KBM-7 (cell line): ENCODE data around the gene YLPM1.

Experiments used
- DNase-seq: peaks from one replicate; pipeline ENCODE4 v3.0.0-alpha.2; 2015
- in situ Hi-C: fragments of 300-500 bp; cut with MboI; formaldehyde crosslinking; loops from 2 replicates; pipeline ENCODE4 v1.14.3; 2020; ENCODE audit warnings: low sequenced_read_pairs, low pct_unique_long_range_greater_than_20kb, mixed read lengths

YLPM1 gene

DNA sequence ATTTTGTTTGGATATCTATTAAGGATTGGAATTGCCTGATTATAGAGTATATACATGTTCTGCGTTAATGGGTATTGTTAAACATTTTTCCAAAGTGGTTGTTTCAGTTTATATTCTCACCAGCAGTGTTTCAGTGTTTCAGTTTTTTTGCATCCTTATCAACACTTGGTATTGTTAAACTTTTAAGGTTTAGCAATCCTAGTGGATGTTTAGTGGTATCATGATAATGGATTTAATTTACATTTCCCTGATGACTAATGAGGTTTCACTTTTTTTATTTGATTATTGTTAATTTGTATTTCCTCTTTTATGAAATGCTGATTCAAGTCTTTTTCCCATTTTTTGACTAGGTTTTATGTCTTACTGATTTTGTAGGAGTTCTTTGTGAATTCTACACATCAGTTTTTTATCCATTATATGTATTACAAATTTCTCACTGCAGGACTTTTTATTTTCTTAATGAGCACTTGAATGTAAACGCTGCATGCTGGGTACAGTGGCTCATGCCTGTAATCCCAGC, 23.7 kb downstream of the YLPM1 start:
- in situ Hi-C loops = no loop called here

DNA sequence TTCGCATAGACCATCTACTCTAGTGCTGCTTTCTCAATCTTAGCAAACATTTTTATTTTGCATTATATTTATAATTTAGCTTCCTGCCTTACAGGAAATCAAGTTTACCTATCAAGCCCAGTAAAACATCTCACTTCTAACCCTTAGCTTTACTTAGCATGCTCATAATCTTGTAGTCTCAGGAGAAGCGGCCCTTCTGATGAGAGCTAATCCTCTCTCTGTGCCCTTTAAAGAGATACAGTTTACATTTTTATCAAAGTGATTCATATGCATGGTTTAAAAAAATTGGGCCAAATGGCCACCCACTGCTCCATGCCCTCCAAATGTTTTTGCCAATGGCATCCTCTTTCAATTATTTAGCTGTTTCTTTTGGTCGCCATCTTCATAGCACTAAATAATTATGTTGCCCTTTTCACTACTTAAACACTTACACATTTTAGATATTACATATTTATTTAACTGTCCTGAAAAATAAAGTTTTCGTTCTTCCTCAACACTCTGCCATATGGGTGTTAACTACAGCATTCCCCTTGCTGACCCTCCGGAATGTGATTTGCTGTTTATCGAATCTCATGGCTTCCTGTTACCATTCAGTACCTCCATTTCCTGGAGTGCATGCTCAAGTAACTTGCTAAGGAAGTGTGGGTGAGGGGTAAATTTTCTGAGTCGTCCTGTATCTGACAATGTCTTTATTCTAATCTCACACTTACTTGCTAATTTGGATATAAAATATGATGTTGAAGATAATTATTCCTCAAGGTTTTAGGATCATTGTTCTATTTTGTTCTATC, 29.3 kb downstream of the YLPM1 start:
- DNase-seq = peak; percentile 15
- in situ Hi-C loops = no loop called here

More for the DNA sequence above, 23.7 kb downstream of the YLPM1 start:
- DNase-seq = no peak

DNA sequence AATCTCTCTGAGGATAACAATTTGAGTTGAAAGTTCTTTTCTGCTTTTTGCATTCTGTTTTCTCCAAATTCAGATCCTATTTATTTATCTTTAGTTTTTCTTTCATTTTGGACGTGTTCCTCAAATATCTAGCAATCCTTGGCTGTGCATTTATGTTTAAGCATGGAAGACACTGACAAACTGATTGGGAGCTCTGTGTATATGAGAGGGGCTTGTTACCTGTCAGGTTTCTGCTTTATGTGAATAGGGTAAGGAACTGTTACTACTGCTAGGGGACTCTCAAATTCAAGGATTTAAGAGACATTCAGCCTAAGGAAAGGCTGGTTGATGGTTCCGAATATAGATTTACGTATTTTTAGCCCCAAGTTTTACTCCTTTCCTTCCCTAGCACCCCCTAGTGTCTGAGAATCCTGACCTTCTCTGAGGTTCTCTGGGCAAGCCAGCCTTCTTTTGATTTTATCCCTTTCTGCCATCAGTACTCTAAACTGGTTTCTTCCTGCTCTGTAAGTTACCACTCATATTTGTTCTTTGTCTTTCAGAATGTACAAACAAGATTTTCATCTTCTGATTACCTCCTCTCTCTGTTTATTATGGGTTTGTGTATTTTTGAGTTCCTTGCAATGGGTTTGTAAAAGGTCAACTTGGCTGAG, 30.5 kb downstream of the YLPM1 start:
- in situ Hi-C loops = no loop called here
- DNase-seq = peak; percentile 24

DNA sequence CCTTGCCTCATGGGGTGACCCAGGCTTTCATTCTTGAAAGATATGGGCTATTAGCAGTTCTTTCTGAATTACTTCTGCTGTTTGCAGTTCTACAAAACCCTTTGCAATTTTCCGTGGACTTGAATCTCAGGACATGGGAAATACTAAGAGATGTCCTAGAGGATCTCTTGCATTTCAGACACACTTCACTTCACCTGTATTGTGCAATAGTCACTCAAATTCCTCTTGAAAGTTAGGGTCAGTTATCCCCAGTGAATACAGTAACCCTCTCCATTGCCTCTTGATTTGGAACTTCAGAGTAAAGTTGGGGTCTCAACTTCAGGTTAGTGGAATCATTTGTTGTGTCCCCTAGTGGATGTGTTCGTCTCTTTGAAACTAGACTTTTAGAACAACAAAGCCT, 31.8 kb downstream of the YLPM1 start:
- no peak for DNase-seq
- in situ Hi-C loops = no loop called here

DNA sequence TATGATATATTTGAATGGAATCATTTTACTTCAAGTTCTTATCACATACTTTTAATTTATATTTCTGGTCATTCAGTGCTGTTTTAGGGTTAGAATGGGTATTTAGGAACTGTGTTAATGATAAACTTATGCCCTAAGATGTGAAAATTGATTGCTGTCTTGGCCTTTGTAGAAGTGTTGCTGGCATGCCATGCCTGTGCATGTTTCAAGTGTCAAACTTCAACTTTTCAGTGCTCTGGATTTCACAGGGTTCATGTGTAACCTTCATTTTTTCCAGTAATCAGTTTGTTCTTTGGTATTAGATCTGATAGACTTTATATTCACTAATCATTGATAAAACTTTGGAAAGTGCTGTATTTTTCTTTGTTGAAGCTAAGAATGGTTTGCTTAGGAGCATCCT, 36.6 kb downstream of the YLPM1 start:
- DNase-seq = no peak
- in situ Hi-C loops = no loop called here

DNA sequence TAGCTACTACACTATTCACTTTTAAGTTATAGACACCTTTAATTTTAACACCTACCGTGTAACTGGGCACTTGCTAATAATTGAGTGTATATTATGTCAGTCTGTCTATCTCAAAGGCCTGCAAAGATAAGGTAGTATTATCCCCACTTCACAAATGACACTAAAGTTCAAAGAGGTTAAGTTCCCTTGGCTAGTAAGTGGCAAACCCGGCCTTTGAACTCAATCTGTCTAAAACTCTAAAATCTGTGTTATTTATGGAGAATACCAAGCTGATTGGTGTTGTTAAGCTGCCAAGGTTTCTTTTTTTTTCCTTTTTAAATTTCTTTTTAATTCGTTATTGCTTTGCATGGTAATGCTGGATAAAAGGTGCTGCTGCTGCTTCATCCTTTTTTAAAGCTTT, 37.7 kb downstream of the YLPM1 start:
- in situ Hi-C loops = no loop called here
- DNase-seq = no peak

DNA sequence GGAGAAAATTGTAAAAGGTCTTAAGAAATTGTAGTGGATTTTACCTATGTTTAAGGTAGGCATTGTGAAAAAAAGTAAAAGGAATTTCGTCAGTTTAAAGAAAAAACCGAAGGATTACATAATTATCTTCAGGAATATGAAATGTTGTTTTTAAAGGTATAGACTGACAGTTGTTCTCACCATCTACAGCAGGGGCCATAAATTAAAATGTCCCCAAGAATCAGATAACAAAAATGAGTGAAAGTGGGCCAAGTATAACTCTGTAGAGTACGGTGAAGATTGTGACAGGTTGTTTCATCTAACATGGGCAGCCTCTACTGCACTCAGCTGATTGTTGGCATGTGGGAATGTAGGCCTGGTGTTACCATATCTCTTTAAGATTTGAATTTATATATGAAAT, 38.3 kb downstream of the YLPM1 start:
- no peak for DNase-seq
- in situ Hi-C loops = no loop called here

DNA sequence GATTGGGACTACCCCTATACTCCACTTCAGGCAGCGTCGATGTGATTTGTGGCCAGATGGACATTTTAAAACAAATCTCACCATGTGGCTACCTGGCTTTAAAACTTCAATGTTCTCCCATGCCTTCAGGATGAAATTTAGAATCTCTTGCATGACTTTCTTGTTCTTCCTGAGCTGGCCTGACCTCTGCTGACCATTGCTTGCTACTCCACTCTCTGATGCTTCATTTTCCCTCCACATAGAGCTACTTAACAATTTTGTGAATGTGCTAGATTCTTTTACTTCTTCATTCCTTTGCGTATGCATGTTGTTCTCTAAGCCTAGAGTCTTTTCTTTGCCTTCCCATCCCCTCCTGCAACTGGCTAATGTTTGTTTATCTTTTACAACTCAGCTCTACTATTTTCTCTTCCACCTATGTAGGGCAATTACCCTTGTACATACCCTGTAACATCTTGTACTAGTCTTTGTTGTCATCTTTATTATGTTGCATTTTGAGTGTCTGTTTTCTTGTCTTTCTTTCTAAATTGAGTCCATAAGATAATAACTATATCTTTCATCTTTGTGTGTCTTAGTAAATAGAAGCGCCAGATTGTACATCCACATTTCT, 41.2 kb downstream of the YLPM1 start:
- in situ Hi-C loops = no loop called here
- DNase-seq = peak; percentile 62

DNA sequence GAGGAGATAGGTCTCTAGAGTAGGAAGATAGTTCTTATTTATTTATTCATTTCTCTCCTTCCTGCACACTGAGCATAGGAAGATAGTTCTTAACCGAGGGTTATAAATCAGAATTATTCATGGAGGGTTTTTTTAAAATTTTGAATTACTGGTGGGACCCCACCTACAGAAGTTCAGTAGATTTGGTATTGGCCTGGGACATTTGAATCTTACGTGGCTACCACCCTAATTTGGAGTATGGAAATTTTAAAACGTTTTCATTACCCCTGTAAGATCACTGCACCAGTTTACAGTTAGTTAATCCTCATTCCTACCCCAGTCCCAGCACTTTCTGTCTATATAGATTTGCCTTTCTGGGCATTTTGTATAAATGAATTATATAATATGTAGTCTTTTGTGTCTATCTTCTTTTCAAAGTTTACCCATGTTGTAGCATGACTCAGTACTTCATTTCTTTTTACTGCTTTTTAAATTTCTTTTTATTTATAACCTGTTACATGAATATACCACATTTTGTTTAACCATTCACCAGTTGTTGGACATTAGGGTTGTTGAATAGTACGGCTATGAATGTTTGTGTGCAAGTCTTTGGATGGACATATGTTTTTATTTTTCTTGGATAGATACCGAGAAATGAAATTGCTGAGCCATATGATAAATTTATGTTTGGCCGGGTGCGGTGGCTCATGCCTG, 44.9 kb downstream of the YLPM1 start:
- in situ Hi-C loops = no loop called here

DNA sequence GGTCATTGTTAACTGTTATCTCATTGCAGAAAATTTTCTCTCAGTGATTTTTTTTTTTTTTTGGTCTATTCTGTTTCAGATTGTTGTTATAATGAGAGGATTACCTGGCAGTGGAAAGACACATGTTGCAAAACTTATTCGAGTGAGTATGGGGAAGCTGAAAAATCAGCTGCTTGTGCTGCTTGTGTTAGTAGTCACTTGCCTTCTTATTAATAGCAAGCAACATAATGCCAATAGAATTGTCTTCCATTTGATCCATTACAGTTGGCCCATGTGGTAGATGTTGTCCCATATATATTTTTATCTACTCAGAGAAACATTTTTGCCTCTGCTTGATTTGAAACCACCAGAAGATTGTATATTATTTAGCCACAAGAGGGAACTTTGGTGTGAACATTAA, 53.0 kb downstream of the YLPM1 start:
- in situ Hi-C loops = no loop called here
- no peak for DNase-seq

More for the DNA sequence above, 44.9 kb downstream of the YLPM1 start:
- DNase-seq = no peak

DNA sequence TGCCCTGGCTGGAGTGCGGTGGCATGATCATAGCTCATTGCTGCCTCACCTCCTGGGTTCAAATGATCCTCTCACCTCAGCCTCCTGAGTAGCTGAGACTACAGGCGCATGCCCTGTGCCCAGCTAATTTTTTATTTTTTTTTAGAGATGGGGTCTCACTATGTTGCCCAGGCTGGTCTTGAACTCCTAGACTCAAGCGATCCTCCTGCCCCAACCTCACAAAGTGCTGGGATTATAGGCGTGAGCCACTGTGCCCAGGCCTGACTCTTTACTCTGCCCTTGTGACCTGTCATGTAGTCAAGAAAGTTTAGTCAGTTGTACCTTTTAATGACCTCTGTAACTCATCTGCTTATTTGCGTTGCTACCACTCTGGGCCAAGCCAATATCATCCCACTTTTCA, 57.2 kb downstream of the YLPM1 start:
- in situ Hi-C loops = no loop called here
- no peak for DNase-seq

DNA sequence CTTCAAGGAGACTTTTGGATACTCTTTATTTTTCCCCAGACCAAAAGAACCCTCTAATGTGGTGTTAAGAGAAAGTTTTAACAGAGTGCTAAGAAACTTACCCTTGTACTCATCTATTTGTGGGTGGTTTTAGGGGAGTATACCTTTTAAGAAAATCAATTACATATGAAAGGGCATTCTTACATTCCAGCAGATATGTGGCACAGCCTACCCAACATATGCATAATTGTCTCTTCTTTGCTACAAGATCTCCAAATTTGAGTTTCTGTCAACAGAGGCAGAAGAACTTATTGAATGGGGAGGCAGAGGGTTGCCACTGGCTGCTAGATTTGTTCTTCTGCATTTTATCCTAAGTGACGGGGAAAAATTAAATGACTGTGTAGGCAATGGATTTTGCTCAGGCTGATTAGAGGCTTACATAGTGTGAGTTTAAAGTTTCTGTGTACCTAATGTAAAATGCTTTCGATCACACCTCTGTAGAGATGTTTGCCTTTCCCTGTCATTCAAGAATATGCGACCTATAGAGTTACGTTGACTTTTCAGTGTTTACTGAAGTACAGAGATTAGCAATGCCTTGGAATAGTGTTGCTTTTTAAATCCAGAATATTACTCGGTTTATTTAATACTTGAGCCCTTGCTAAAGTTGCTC, 58.3 kb downstream of the YLPM1 start:
- DNase-seq = no peak
- in situ Hi-C loops = no loop called here

DNA sequence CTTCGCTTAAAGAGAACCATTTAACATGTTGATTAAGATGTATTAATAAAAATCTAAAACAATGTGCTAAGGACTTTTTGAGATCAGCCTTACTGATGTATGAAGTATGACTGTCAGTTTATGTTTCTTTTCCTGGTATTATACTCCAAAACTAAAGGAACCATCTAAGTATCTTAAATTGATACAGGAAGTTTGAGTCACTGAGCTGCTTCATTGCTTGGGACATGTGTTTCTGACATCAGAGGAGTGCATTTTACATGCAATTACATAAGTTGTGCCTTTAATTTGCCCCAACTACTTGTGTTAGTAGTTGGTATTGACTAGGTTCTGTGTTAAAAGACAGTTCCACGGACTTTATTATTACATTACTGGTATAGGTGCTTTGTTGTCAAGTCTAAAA, 61.9 kb downstream of the YLPM1 start:
- DNase-seq = no peak
- in situ Hi-C loops = no loop called here

DNA sequence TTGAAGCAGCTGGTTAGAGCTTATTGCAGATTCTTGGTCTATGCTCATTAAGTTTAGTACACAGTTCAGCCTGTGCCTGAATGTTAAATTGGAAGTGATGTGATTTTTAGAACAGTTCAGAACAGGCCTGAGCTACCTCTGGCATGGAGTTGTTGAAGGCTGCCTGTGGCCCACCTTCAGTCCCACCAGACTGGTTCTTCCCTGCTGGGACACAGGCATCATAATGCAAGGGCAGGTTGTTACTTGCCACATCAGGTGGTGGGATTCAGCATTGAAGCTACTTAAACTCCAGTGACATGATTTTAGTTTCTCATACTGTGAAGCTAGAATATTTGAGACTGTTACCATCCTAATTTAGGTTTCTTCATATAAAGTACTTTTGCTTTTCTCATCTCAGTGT, 63.5 kb downstream of the YLPM1 start:
- DNase-seq = no peak
- in situ Hi-C loops = no loop called here

DNA sequence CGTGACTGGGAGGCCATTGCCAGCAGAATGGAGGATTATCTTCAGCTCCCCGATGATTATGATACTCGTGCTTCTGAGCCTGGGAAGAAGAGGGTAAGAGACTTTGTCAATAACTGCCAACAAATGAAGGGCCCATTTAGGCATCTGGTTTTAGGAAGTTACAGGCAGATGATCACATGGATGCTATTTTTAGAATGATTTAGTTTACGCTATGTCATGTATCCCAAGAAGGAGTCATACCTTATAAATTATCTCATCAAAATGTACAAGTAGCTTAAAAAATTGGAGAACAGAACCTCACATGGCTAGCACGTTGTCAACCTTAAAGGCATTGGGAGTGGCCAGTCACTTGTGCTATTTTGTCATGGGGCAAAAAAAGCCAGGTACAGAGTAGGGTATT, 66.1 kb downstream of the YLPM1 start:
- no peak for DNase-seq
- in situ Hi-C loops = no loop called here

DNA sequence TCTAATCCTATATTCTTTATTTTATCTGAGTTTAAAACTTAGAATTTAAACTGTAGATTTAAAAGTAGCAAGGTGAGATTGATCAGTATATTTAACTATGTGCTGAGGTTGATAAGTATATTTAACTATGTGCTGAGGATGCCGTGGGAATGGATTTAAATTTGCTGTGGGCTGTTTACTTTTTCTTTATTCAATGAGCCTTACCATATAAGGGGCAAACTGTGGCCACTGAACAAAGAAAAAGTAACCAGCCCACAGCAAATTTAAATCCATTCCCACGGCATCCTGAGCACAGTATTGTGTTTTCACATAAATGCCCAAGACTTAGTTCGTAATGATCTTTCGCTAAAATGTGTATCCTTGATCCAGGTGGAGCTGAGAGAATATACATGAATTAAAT, 69.7 kb downstream of the YLPM1 start:
- in situ Hi-C loops = no loop called here
- DNase-seq = no peak

DNA sequence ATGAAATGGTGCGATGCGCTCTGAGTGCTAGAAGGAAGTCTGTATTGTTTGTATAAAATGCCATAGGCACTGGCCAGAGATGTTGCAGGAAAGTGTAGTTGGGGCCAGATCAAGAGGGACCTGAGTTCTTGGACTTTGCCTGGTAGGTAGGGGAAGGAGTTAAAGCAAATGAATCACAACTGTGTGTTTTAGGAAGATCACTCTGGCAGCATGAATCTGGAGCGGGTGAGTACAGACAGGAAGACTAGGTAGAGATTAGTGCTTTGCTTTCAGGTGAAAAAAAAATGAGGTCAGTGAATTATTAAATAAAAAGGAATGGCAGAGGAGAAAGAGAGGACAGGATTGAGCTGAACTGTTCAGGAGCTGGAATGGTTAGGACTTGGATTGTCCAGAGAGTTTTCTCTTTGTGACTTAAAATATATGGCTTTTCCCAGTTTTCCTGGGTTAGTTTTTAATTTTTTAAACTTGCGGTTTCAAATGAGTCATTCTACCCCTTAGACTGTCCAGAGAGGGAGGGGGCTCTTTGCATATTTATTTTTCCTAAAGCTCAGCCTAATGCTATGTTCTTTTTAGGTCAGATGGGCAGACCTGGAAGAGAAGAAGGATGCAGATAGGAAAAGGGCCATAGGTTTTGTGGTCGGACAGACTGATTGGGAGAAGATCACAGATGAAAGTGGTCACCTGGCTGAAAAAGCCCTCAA, 71.7 kb downstream of the YLPM1 start:
- in situ Hi-C loops = no loop called here
- DNase-seq = no peak

DNA sequence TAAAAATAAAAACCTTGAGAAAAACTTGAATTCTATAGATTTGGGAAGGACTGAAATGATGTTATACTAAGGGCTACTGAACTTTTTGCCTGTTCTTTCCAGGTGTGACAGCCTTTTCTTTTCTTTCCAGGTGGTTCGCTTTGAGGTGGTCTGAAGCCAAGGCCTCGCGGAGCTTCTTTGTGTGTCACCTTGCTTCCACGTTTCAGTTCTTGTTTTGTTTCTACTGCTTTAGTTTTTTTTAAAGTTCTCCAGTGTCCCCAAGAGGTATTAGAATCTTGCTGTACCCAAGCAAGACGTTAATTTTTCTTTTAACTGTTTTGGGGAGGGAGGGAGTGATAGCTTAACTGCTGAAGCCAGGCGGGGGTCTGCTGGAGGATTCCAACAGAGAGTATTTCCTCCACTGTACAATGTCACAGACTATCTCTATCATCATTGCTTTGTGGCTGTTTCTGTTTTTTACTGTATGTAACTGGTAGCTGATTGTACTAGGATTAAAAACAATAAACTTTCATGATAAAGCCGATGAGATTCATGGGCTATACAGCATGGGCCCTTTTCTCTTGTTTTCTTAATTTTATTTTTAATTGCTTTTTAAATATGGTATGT, 72.6 kb downstream of the YLPM1 start:
- DNase-seq = no peak
- in situ Hi-C loops = no loop called here
